ENCODE data around the gene ZBTB7C.

- TF ChIP-seq SMC3 (IDR thresholded peaks at IDR 0.05) (no peak), REST (IDR thresholded peaks at IDR 0.05) (no peak), POLR2A (IDR thresholded peaks at IDR 0.05; ENCODE audit: low read length) (no peak), FOSL2 (IDR thresholded peaks at IDR 0.05) (no peak), FOSL2 (CRISPR knock-in tag; IDR thresholded peaks at IDR 0.05) (no peak), CHD2 (IDR thresholded peaks at IDR 0.05; ENCODE audit: low read length, partially characterized antibody) (no peak), CTCF (IDR thresholded peaks at IDR 0.05) (no peak), RFX5 (IDR thresholded peaks at IDR 0.05) (no peak), RAD21 (conservative IDR thresholded peaks at IDR 0.05 in 1 of 2, IDR thresholded peaks at IDR 0.05 in 1 of 2) (no peak), CHD4 (IDR thresholded peaks at IDR 0.05; ENCODE audit: borderline replicate concordance) (no peak), NR3C1 (IDR thresholded peaks at IDR 0.05) (no peak), MAX (IDR thresholded peaks at IDR 0.05) (no peak)
Observed at GRCh38 chr18:47986620-47987387, 422.4 kb downstream of the ZBTB7C start.

Measured in A549 (cell line).